Esophagus squamous epithelium (tissue), 4 donors: Measurements from ENCODE around the gene ZBTB42.
A peak's percentile ranks its signal among the peaks of the same experiment; 100 is the strongest.

Experiments
- CTCF ChIP-seq, 6 experiments: fragments of 450-650 bp in 4 of 6; fragments of 200-600 bp in 2 of 6; sonication (generic) in 2 of 6; IDR thresholded peaks; one replicate each; pipeline ENCODE4 v1.5.1; 2016 to 2019; ENCODE audit warnings: antibody characterized with exemption in 6 of 6, mild to moderate bottlenecking in 4 of 6, moderate library complexity in 4 of 6
- POLR2A ChIP-seq, 4 donors: fragments of 450-650 bp; IDR thresholded peaks; one replicate each; pipeline ENCODE4 v1.6.1; 2017; ENCODE audit warnings: antibody characterized with exemption in 4 of 4, mild to moderate bottlenecking in 4 of 4, moderate library complexity in 3 of 4

GRCh38 chr14:104752423-104752734, 48.5 kb upstream of the ZBTB42 start:
- TF ChIP-seq CTCF (IDR thresholded peaks at IDR 0.05) (no peak), POLR2A (IDR thresholded peaks at IDR 0.05) (peak in 3 of 4 donors; percentile 21 to 33 (median 22))
